H1 (cell line): ENCODE measurements around the gene SLC25A52. TPM values are rescaled to one million over a fixed set of nuclear protein-coding genes. Genes with fewer than 3 reads are reported as not detected.

ENCODE experiments used
- RBBP5 ChIP-seq: IDR thresholded peaks from 2 replicates; pipeline ENCODE4 v1.7.1; 2012; ENCODE audit warnings: low read depth, mild to moderate bottlenecking, inconsistent platforms, low read length, moderate library complexity, borderline replicate concordance
- polyA plus RNA-seq, 7 experiments: library from polyadenylated mRNA; depleted of rRNA in 3 of 7; stranded (reverse) in 5 of 7; unstranded in 2 of 7; fragments of >200 nt in 5 of 7; fragments of 200-250 nt in 2 of 7; gene quantifications; 1 replicate in 5 of 7; 2 replicates in 1 of 7; 4 replicates in 1 of 7; pipeline versions ENCODE4 v1.2.1 to v1.2.3, GENCODE V29; 2011 to 2013; ENCODE audit warnings: missing spikeins in 2 of 7, mixed read lengths in 2 of 7
- total RNA-seq: library from RNA; stranded (reverse); fragmentation: NEBNext Ultra II Directional; extraction: Animal tissue kit (Norgen Biotek cat#: 25700); gene quantifications from 2 replicates; pipeline ENCODE4 v1.2.1, GENCODE V29; 2021

The SLC25A52 gene
- total and polyA plus RNA-seq, 2 of the 8 experiments (the other 6 are each of a cell fraction or from before 2014, with no cell fraction given): not detected

DNA sequence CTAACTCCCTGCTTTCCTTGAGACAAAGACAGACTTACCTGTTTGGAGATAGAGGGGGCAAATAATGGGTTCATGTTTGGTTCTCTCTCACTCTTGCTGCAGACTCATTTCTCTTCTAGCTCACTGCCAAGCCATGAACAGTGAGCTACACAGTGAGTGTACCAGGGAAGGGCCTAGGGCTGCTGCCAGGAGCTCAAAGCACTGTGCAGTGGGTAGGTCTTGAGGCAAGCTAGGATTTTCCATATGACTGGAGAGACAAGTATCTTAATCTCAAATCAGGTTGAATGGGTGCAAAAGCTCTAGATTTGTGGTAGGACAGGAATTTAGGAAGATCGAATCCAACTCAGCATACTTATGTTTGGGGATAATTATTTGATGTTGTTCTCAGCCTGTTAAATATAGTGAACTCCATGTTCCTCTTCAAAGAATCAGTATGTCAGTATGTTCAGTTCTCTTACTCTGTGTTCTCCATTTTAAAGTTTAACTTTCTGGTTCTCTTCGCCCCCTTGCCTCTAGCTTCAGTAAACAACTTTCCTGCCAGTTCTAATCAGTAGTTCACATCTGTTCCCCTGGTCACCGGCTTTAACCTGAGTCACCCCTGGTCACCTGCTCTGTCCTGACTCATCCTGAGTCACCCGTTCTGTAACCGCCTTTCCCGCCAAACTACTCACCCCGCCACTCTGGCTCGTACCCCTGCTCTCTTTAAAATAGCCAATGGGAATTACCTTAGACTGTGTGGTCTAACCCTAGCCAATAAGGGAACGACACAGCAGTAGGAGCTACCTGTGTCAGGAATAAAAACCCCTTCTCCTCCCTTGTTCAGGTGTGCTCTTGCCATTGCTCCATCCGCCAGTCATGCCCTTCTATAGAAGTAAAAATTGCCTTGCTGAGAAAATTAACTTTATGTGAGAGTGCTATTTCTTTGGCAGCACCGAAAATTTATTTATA is 21.9 kb downstream of the SLC25A52 start (continued):
- no peak for TF ChIP-seq RBBP5
- TF ChIP-seq, all 59 proteins: peak for 2
